ENCODE data around the gene UBB. TPM values are rescaled to one million over a fixed set of nuclear protein-coding genes. Genes with fewer than 3 reads are reported as not detected.
"Not testable (repeated sequence)": the region's sequence is repeated elsewhere in the genome, so short reads cannot be mapped to it uniquely, and the experiment has no call there.

The UBB gene
- total RNA-seq, 1 experiment from 2014 or later = 2,970 TPM

GRCh38 chr17:16396693-16397092 is 15.8 kb downstream of the UBB start:
- H3K9ac ChIP-seq (ENCODE audit: low read length); H3K4me2 ChIP-seq (ENCODE audit: low read length); BruUV-seq (replicated peaks); H3K9me3 ChIP-seq (ENCODE audit: low read length); H3K79me2 ChIP-seq (ENCODE audit: low read length); H3K27ac ChIP-seq (ENCODE audit: low read length); POLR2A ChIA-PET (ENCODE audit: unreplicated experiment); H3K9me2 ChIP-seq (replicated peaks; ENCODE audit: low read length); intact Hi-C loops (cut with micrococcal nuclease); H3K36me3 ChIP-seq (ENCODE audit: low read depth, low read length); H4K20me1 ChIP-seq (ENCODE audit: low read length); ATAC-seq; H3F3A ChIP-seq (ENCODE audit: low read length, unreplicated experiment); H3K4me3 ChIP-seq (ENCODE audit: low read length); H3K27me3 ChIP-seq (ENCODE audit: low read length); DNase-seq; H2AFZ ChIP-seq (ENCODE audit: low read length); CTCF ChIA-PET: not testable (repeated sequence)
- peaks cover 12% of the 10 kb centered on the region for H3K4me1 ChIP-seq (ENCODE audit: insufficient read depth, low read length)

- CTCF ChIA-PET = no interaction called here
- intact Hi-C loops (cut with micrococcal nuclease) = no loop called here
These were observed 17.7 kb downstream of the UBB start for GRCh38 chr17:16398270-16399267.

GRCh38 chr17:16403847-16404246 is 23.0 kb downstream of the UBB start:
- not testable (repeated sequence) for BruUV-seq (replicated peaks)

More at GRCh38 chr17:16398270-16399267, 17.7 kb downstream of the UBB start:
- peak; percentile 86 for ATAC-seq
- no TSS peak for BruUV-seq (replicated peaks)
- no peaks in the 10 kb centered on the region for H3F3A ChIP-seq (ENCODE audit: low read length, unreplicated experiment)
- H3K27ac ChIP-seq (ENCODE audit: low read length) = peak overlapping the region; percentile 12; the same call in 1 of the 2 replicates
- no peaks in the 10 kb centered on the region for H3K36me3 ChIP-seq (ENCODE audit: low read depth, low read length)
- no peaks in the 10 kb centered on the region for H3K27me3 ChIP-seq (ENCODE audit: low read length)
- POLR2A ChIA-PET (ENCODE audit: unreplicated experiment) = no interaction called here
- peak overlapping the region; percentile 80 for H3K4me2 ChIP-seq (ENCODE audit: low read length)
- DNase-seq = peak; percentile 75
- no peaks in the 10 kb centered on the region for H3K9me2 ChIP-seq (replicated peaks; ENCODE audit: low read length)
- H2AFZ ChIP-seq (ENCODE audit: low read length) = peak overlapping the region; percentile 84
- no peaks in the 10 kb centered on the region for H3K79me2 ChIP-seq (ENCODE audit: low read length)
- H3K9me3 ChIP-seq (ENCODE audit: low read length) = no peaks in the 10 kb centered on the region
- H3K4me1 ChIP-seq (ENCODE audit: insufficient read depth, low read length) = peaks cover 12% of the 10 kb centered on the region
- TF ChIP-seq EZH2 (IDR thresholded peaks at IDR 0.05; ENCODE audit: low read length, unreplicated experiment) (no peak), EZH2phosphoT487 (IDR thresholded peaks at IDR 0.05; ENCODE audit: borderline replicate concordance, low read length) (no peak), CTCF (conservative IDR thresholded peaks at IDR 0.05; ENCODE audit: low read depth, low read length) (no peak)
- H3K4me3 ChIP-seq (ENCODE audit: low read length) = peak overlapping the region; percentile 44; the same call in 1 of the 2 replicates
- H3K9ac ChIP-seq (ENCODE audit: low read length) = no peak overlapping the region
- H4K20me1 ChIP-seq (ENCODE audit: low read length) = no peaks in the 10 kb centered on the region

More at GRCh38 chr17:16403847-16404246, 23.0 kb downstream of the UBB start:
- H3K4me2 ChIP-seq (ENCODE audit: low read length); H3K36me3 ChIP-seq (ENCODE audit: low read depth, low read length); H3K4me3 ChIP-seq (ENCODE audit: low read length); H3K27ac ChIP-seq (ENCODE audit: low read length); ATAC-seq; H2AFZ ChIP-seq (ENCODE audit: low read length); DNase-seq; intact Hi-C loops (cut with micrococcal nuclease); H3K9me2 ChIP-seq (replicated peaks; ENCODE audit: low read length); H3K9ac ChIP-seq (ENCODE audit: low read length); H3F3A ChIP-seq (ENCODE audit: low read length, unreplicated experiment); H4K20me1 ChIP-seq (ENCODE audit: low read length); H3K9me3 ChIP-seq (ENCODE audit: low read length); H3K27me3 ChIP-seq (ENCODE audit: low read length); H3K4me1 ChIP-seq (ENCODE audit: insufficient read depth, low read length); H3K79me2 ChIP-seq (ENCODE audit: low read length); POLR2A ChIA-PET (ENCODE audit: unreplicated experiment): not testable (repeated sequence)
- CTCF ChIA-PET = interaction anchor here (0.7 kb wide), 1 partner anchor 121 kb away, joined by 3 read pairs; no protein-coding TSS in a partner anchor
